OCI-LY3 (cell line): ENCODE measurements around the gene HIPK2.

ENCODE experiments used
- EZH2phosphoT487 ChIP-seq: fragments of 200-600 bp; shearing (Covaris generic); IDR thresholded peaks from 2 replicates; pipeline ENCODE4 v1.6.1; 2018; ENCODE audit warnings: antibody characterized with exemption, mixed run types, low read depth
- TF ChIP-seq, protein P1 (sequence below): fragments of 200-600, 300-600 bp; sonication (generic); IDR thresholded peaks from 2 replicates; pipeline ENCODE4 v1.5.1; 2014; ENCODE audit warnings: antibody characterized with exemption, low read length, low read depth

DNA sequence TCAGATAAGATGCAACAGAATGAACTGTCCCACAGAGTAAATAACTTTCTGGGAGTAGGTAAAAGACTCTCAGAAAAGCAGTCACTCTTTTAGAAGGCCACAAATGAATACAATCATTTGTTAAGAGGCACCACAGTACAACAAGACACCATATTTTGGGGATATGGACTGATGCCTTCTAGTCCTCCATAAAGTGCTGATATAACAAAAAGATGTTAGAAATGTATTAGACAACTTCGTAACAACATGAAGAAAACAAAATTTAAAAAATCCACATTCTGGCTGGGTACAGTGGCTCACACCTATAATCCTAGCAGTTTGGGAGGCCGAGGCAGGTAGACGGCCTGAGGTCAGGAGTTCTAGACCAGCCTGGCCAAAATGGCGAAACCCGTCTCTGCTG is 111.3 kb downstream of the HIPK2 start:
- TF ChIP-seq, protein P1, sequence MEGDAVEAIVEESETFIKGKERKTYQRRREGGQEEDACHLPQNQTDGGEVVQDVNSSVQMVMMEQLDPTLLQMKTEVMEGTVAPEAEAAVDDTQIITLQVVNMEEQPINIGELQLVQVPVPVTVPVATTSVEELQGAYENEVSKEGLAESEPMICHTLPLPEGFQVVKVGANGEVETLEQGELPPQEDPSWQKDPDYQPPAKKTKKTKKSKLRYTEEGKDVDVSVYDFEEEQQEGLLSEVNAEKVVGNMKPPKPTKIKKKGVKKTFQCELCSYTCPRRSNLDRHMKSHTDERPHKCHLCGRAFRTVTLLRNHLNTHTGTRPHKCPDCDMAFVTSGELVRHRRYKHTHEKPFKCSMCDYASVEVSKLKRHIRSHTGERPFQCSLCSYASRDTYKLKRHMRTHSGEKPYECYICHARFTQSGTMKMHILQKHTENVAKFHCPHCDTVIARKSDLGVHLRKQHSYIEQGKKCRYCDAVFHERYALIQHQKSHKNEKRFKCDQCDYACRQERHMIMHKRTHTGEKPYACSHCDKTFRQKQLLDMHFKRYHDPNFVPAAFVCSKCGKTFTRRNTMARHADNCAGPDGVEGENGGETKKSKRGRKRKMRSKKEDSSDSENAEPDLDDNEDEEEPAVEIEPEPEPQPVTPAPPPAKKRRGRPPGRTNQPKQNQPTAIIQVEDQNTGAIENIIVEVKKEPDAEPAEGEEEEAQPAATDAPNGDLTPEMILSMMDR, result no peak
- TF ChIP-seq EZH2phosphoT487, result no peak
